PFSK-1 (cell line): Measurements from ENCODE around the gene MAGI1.

Experiments used
- SIN3A ChIP-seq: IDR thresholded peaks from 2 replicates; pipeline ENCODE4 v1.6.1; 2012; ENCODE audit warnings: mild to moderate bottlenecking, low read length, moderate library complexity, borderline replicate concordance; ENCODE audit not compliant: insufficient read depth
- TAF1 ChIP-seq: IDR thresholded peaks from 2 replicates; pipeline ENCODE4 v1.6.1; 2012; ENCODE audit warnings: low read length, control low read depth, borderline replicate concordance; ENCODE audit not compliant: insufficient read depth

DNA sequence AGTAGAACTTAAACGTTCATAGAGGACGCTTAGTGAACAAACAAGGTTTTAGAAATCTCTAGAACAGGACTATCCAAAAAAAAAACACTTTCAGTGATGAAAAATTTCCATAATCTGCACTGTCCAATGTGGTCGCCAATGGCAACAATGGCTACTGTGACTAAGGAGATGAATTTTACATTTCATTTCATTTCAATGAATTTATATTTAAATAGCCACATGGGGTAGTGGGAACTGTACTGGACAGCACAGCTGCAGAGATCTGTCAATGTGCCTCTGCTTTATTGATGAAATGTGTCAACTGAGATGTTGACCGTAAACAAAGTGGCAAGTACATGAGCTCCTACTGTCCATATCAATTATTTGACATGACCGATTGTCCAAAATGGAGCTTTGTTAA, 222.5 kb downstream of the MAGI1 start:
- no peak for TF ChIP-seq TAF1
- TF ChIP-seq SIN3A = no peak
